Transverse colon (tissue), 3 donors: ENCODE results near the gene ASXL3.

Source experiments
- CTCF ChIP-seq, 5 experiments: fragments of 200-600 bp in 3 of 5; fragments of 450-650 bp in 2 of 5; sonication (generic) in 3 of 5; IDR thresholded peaks; 1 replicate in 2 of 5; 2 replicates in 3 of 5; pipeline ENCODE4 v1.5.1; 2016 to 2017; ENCODE audit warnings: antibody characterized with exemption in 5 of 5, inconsistent platforms in 3 of 5, mild to moderate bottlenecking in 2 of 5, moderate library complexity in 1 of 5
- POLR2A ChIP-seq: fragments of 450-650 bp; IDR thresholded peaks from one replicate; pipeline ENCODE4 v1.6.1; 2016; ENCODE audit warnings: antibody characterized with exemption, mild to moderate bottlenecking, moderate library complexity

- TF ChIP-seq CTCF (IDR thresholded peaks at IDR 0.05) (no peak), POLR2A (no peak)
Measured at GRCh38 chr18:33757037-33757436, 179.0 kb downstream of the ASXL3 start.
